Measurements from ENCODE around the gene NCAPG2.

Gene NCAPG2

GRCh38 chr7:158704524-158705233 is at the start of gene NCAPG2:
NCAPG2 (minus strand) TSS chr7:158704804; CDS start chr7:158701899, 2,905 bp downstream.
- Histone ChIP-seq H3K4me3 (ENCODE audit: low read depth, low read length) (peak within 1 kb of the TSS; percentile 99), H3K27me3 (ENCODE audit: control insufficient read depth, insufficient read depth, low read length) (no peaks in the 10 kb centered on the region), H3K9ac (ENCODE audit: low read depth, low read length) (peak within 1 kb of the TSS; percentile 96), H3K27ac (ENCODE audit: low read depth, low read length) (peak within 1 kb of the TSS; percentile 87), H3K9me3 (ENCODE audit: control insufficient read depth, insufficient read depth, low read length) (peaks cover 7% of the 10 kb centered on the region), H3K36me3 (ENCODE audit: control insufficient read depth, insufficient read depth, low read length) (peaks cover 21% of the 10 kb centered on the region), H3K4me1 (ENCODE audit: control insufficient read depth, insufficient read depth, low read length) (peaks cover 29% of the 10 kb centered on the region)

- Histone ChIP-seq H3K27ac (ENCODE audit: low read depth, low read length) (no peak overlapping the region), H3K9ac (ENCODE audit: low read depth, low read length) (no peak overlapping the region), H3K4me3 (ENCODE audit: low read depth, low read length) (no peak overlapping the region), H3K9me3 (ENCODE audit: control insufficient read depth, insufficient read depth, low read length) (no peaks in the 10 kb centered on the region), H3K36me3 (ENCODE audit: control insufficient read depth, insufficient read depth, low read length) (peaks cover 46% of the 10 kb centered on the region), H3K27me3 (ENCODE audit: control insufficient read depth, insufficient read depth, low read length) (no peaks in the 10 kb centered on the region), H3K4me1 (ENCODE audit: control insufficient read depth, insufficient read depth, low read length) (no peaks in the 10 kb centered on the region)
These were observed 49.3 kb upstream of the NCAPG2 start for GRCh38 chr7:158753900-158754299.

GRCh38 chr7:158751751-158752150 is 47.1 kb upstream of the NCAPG2 start:
- no peaks in the 10 kb centered on the region for H3K27me3 ChIP-seq (ENCODE audit: control insufficient read depth, insufficient read depth, low read length)
- H3K4me1 ChIP-seq (ENCODE audit: control insufficient read depth, insufficient read depth, low read length): no peaks in the 10 kb centered on the region
- no peak overlapping the region for H3K27ac ChIP-seq (ENCODE audit: low read depth, low read length)
- peaks cover 40% of the 10 kb centered on the region for H3K36me3 ChIP-seq (ENCODE audit: control insufficient read depth, insufficient read depth, low read length)
- H3K9ac ChIP-seq (ENCODE audit: low read depth, low read length): no peak overlapping the region
- no peak overlapping the region for H3K4me3 ChIP-seq (ENCODE audit: low read depth, low read length)
- no peaks in the 10 kb centered on the region for H3K9me3 ChIP-seq (ENCODE audit: control insufficient read depth, insufficient read depth, low read length)

GRCh38 chr7:158751199-158751598 is 46.6 kb upstream of the NCAPG2 start:
- Histone ChIP-seq H3K4me3 (ENCODE audit: low read depth, low read length) (no peak overlapping the region), H3K27ac (ENCODE audit: low read depth, low read length) (no peak overlapping the region), H3K27me3 (ENCODE audit: control insufficient read depth, insufficient read depth, low read length) (no peaks in the 10 kb centered on the region), H3K4me1 (ENCODE audit: control insufficient read depth, insufficient read depth, low read length) (no peaks in the 10 kb centered on the region), H3K9ac (ENCODE audit: low read depth, low read length) (no peak overlapping the region), H3K9me3 (ENCODE audit: control insufficient read depth, insufficient read depth, low read length) (no peaks in the 10 kb centered on the region), H3K36me3 (ENCODE audit: control insufficient read depth, insufficient read depth, low read length) (peaks cover 44% of the 10 kb centered on the region)

GRCh38 chr7:158750702-158751101 is 46.1 kb upstream of the NCAPG2 start:
- H3K4me3 ChIP-seq (ENCODE audit: low read depth, low read length): no peak overlapping the region
- H3K4me1 ChIP-seq (ENCODE audit: control insufficient read depth, insufficient read depth, low read length): no peaks in the 10 kb centered on the region
- no peak overlapping the region for H3K9ac ChIP-seq (ENCODE audit: low read depth, low read length)
- peaks cover 46% of the 10 kb centered on the region for H3K36me3 ChIP-seq (ENCODE audit: control insufficient read depth, insufficient read depth, low read length)
- H3K9me3 ChIP-seq (ENCODE audit: control insufficient read depth, insufficient read depth, low read length): no peaks in the 10 kb centered on the region
- H3K27ac ChIP-seq (ENCODE audit: low read depth, low read length): no peak overlapping the region
- H3K27me3 ChIP-seq (ENCODE audit: control insufficient read depth, insufficient read depth, low read length): no peaks in the 10 kb centered on the region

- no peaks in the 10 kb centered on the region for H3K4me1 ChIP-seq (ENCODE audit: control insufficient read depth, insufficient read depth, low read length)
- H3K36me3 ChIP-seq (ENCODE audit: control insufficient read depth, insufficient read depth, low read length): peaks cover 48% of the 10 kb centered on the region
- H3K9ac ChIP-seq (ENCODE audit: low read depth, low read length): no peak overlapping the region
- no peaks in the 10 kb centered on the region for H3K9me3 ChIP-seq (ENCODE audit: control insufficient read depth, insufficient read depth, low read length)
- H3K27ac ChIP-seq (ENCODE audit: low read depth, low read length): no peak overlapping the region
- no peak overlapping the region for H3K4me3 ChIP-seq (ENCODE audit: low read depth, low read length)
- no peaks in the 10 kb centered on the region for H3K27me3 ChIP-seq (ENCODE audit: control insufficient read depth, insufficient read depth, low read length)
These were observed 44.8 kb upstream of the NCAPG2 start for GRCh38 chr7:158749396-158749795.

GRCh38 chr7:158748335-158748734 is 43.7 kb upstream of the NCAPG2 start:
- H3K27ac ChIP-seq (ENCODE audit: low read depth, low read length): no peak overlapping the region
- H3K9me3 ChIP-seq (ENCODE audit: control insufficient read depth, insufficient read depth, low read length): no peaks in the 10 kb centered on the region
- peaks cover 52% of the 10 kb centered on the region for H3K36me3 ChIP-seq (ENCODE audit: control insufficient read depth, insufficient read depth, low read length)
- H3K4me3 ChIP-seq (ENCODE audit: low read depth, low read length): no peak overlapping the region
- no peaks in the 10 kb centered on the region for H3K27me3 ChIP-seq (ENCODE audit: control insufficient read depth, insufficient read depth, low read length)
- no peak overlapping the region for H3K9ac ChIP-seq (ENCODE audit: low read depth, low read length)
- no peaks in the 10 kb centered on the region for H3K4me1 ChIP-seq (ENCODE audit: control insufficient read depth, insufficient read depth, low read length)

- no peaks in the 10 kb centered on the region for H3K27me3 ChIP-seq (ENCODE audit: control insufficient read depth, insufficient read depth, low read length)
- H3K9me3 ChIP-seq (ENCODE audit: control insufficient read depth, insufficient read depth, low read length): no peaks in the 10 kb centered on the region
- no peak overlapping the region for H3K9ac ChIP-seq (ENCODE audit: low read depth, low read length)
- no peak overlapping the region for H3K4me3 ChIP-seq (ENCODE audit: low read depth, low read length)
- peaks cover 61% of the 10 kb centered on the region for H3K36me3 ChIP-seq (ENCODE audit: control insufficient read depth, insufficient read depth, low read length)
- H3K27ac ChIP-seq (ENCODE audit: low read depth, low read length): no peak overlapping the region
- H3K4me1 ChIP-seq (ENCODE audit: control insufficient read depth, insufficient read depth, low read length): no peaks in the 10 kb centered on the region
These were observed 42.8 kb upstream of the NCAPG2 start for GRCh38 chr7:158747408-158747807.

- H3K36me3 ChIP-seq (ENCODE audit: control insufficient read depth, insufficient read depth, low read length): peaks cover 65% of the 10 kb centered on the region
These were observed 42.4 kb upstream of the NCAPG2 start for GRCh38 chr7:158746957-158747356.

GRCh38 chr7:158745057-158745715 is 40.6 kb upstream of the NCAPG2 start:
- no peaks in the 10 kb centered on the region for H3K9me3 ChIP-seq (ENCODE audit: control insufficient read depth, insufficient read depth, low read length)
- peaks cover 79% of the 10 kb centered on the region for H3K36me3 ChIP-seq (ENCODE audit: control insufficient read depth, insufficient read depth, low read length)

More at GRCh38 chr7:158746957-158747356, 42.4 kb upstream of the NCAPG2 start:
- H3K4me1 ChIP-seq (ENCODE audit: control insufficient read depth, insufficient read depth, low read length): no peaks in the 10 kb centered on the region
- no peaks in the 10 kb centered on the region for H3K27me3 ChIP-seq (ENCODE audit: control insufficient read depth, insufficient read depth, low read length)
- H3K9me3 ChIP-seq (ENCODE audit: control insufficient read depth, insufficient read depth, low read length): no peaks in the 10 kb centered on the region
- H3K9ac ChIP-seq (ENCODE audit: low read depth, low read length): no peak overlapping the region
- no peak overlapping the region for H3K27ac ChIP-seq (ENCODE audit: low read depth, low read length)
- no peak overlapping the region for H3K4me3 ChIP-seq (ENCODE audit: low read depth, low read length)

GRCh38 chr7:158744070-158744469 is 39.5 kb upstream of the NCAPG2 start:
- Histone ChIP-seq H3K4me3 (ENCODE audit: low read depth, low read length) (no peak overlapping the region), H3K27ac (ENCODE audit: low read depth, low read length) (no peak overlapping the region), H3K36me3 (ENCODE audit: control insufficient read depth, insufficient read depth, low read length) (peaks cover 81% of the 10 kb centered on the region), H3K9me3 (ENCODE audit: control insufficient read depth, insufficient read depth, low read length) (no peaks in the 10 kb centered on the region), H3K4me1 (ENCODE audit: control insufficient read depth, insufficient read depth, low read length) (no peaks in the 10 kb centered on the region), H3K27me3 (ENCODE audit: control insufficient read depth, insufficient read depth, low read length) (no peaks in the 10 kb centered on the region), H3K9ac (ENCODE audit: low read depth, low read length) (no peak overlapping the region)

More at GRCh38 chr7:158745057-158745715, 40.6 kb upstream of the NCAPG2 start:
- H3K9ac ChIP-seq (ENCODE audit: low read depth, low read length): no peak overlapping the region
- H3K27ac ChIP-seq (ENCODE audit: low read depth, low read length): no peak overlapping the region
- H3K4me3 ChIP-seq (ENCODE audit: low read depth, low read length): no peak overlapping the region
- H3K27me3 ChIP-seq (ENCODE audit: control insufficient read depth, insufficient read depth, low read length): no peaks in the 10 kb centered on the region
- H3K4me1 ChIP-seq (ENCODE audit: control insufficient read depth, insufficient read depth, low read length): no peaks in the 10 kb centered on the region

All from HUES48 (cell line).